HEK293 (cell line): Measurements from ENCODE around the gene HOXD11.

Experiments
- GLIS1 ChIP-seq: fragments of 450-650 bp; formaldehyde crosslinking; IDR thresholded peaks from 2 replicates; pipeline ENCODE4 v1.5.1; 2016; ENCODE audit warnings: missing biosample characterization, missing genetic modification characterization
- PRDM6 ChIP-seq: fragments of 450-650 bp; formaldehyde crosslinking; IDR thresholded peaks from 2 replicates; pipeline ENCODE4 v1.5.1; 2017; ENCODE audit warnings: missing biosample characterization, missing genetic modification characterization
- ZIC2 ChIP-seq: fragments of 450-650 bp; formaldehyde crosslinking; IDR thresholded peaks from 2 replicates; pipeline ENCODE4 v1.5.1; 2016; ENCODE audit warnings: missing biosample characterization, missing genetic modification characterization
- ZNF121 ChIP-seq: fragments of 450-650 bp; formaldehyde crosslinking; IDR thresholded peaks from 2 replicates; pipeline ENCODE4 v1.5.1; 2016; ENCODE audit warnings: missing biosample characterization, missing genetic modification characterization
- ZNF140 ChIP-seq: fragments of 450-650 bp; formaldehyde crosslinking; IDR thresholded peaks from 2 replicates; pipeline ENCODE4 v1.5.1; 2016; ENCODE audit warnings: missing biosample characterization, missing genetic modification characterization
- ZNF175 ChIP-seq: fragments of 450-650 bp; formaldehyde crosslinking; IDR thresholded peaks from 2 replicates; pipeline ENCODE4 v1.5.1; 2016; ENCODE audit warnings: missing biosample characterization, missing genetic modification characterization
- ZNF221 ChIP-seq: fragments of 450-650 bp; formaldehyde crosslinking; IDR thresholded peaks from 2 replicates; pipeline ENCODE4 v1.5.1; 2017; ENCODE audit warnings: missing biosample characterization, missing genetic modification characterization, borderline replicate concordance
- ZNF239 ChIP-seq: fragments of 450-650 bp; formaldehyde crosslinking; IDR thresholded peaks from 2 replicates; pipeline ENCODE4 v1.5.1; 2016; ENCODE audit warnings: missing biosample characterization, missing genetic modification characterization
- ZNF292 ChIP-seq: fragments of 450-650 bp; formaldehyde crosslinking; IDR thresholded peaks from 2 replicates; pipeline ENCODE4 v1.5.1; 2016; ENCODE audit warnings: low read depth, missing biosample characterization, missing genetic modification characterization, borderline replicate concordance
- ZNF513 ChIP-seq: fragments of 450-650 bp; IDR thresholded peaks from 2 replicates; pipeline ENCODE4 v1.5.1; 2018; ENCODE audit warnings: missing biosample characterization, missing genetic modification characterization
- ZNF514 ChIP-seq: fragments of 450-650 bp; formaldehyde crosslinking; IDR thresholded peaks from 2 replicates; pipeline ENCODE4 v1.5.1; 2016; ENCODE audit warnings: missing biosample characterization, missing genetic modification characterization
- ZNF518A ChIP-seq: fragments of 450-650 bp; formaldehyde crosslinking; conservative IDR thresholded peaks from 2 replicates; pipeline ENCODE4 v1.5.1; 2016; ENCODE audit warnings: low read depth, missing biosample characterization, missing genetic modification characterization
- ZNF600 ChIP-seq: fragments of 450-650 bp; formaldehyde crosslinking; IDR thresholded peaks from 2 replicates; pipeline ENCODE4 v1.5.1; 2016; ENCODE audit warnings: missing biosample characterization, missing genetic modification characterization
- ZNF670 ChIP-seq: fragments of 450-650 bp; formaldehyde crosslinking; IDR thresholded peaks from 2 replicates; pipeline ENCODE4 v1.5.1; 2016; ENCODE audit warnings: missing biosample characterization, missing genetic modification characterization, low read depth
- TF ChIP-seq, protein P1 (sequence below): fragments of 450-650 bp; formaldehyde crosslinking; IDR thresholded peaks from 2 replicates; pipeline ENCODE4 v1.5.1; 2016; ENCODE audit warnings: missing biosample characterization, missing genetic modification characterization
- TF ChIP-seq, protein P2 (sequence below): fragments of 450-650 bp; formaldehyde crosslinking; IDR thresholded peaks from 2 replicates; pipeline ENCODE4 v1.5.1; 2016; ENCODE audit warnings: missing biosample characterization, missing genetic modification characterization
- TF ChIP-seq, protein P3 (sequence below): fragments of 450-650 bp; formaldehyde crosslinking; IDR thresholded peaks from 2 replicates; pipeline ENCODE4 v1.5.1; 2016; ENCODE audit warnings: missing biosample characterization, missing genetic modification characterization
- TF ChIP-seq, protein P4 (sequence below): fragments of 450-650 bp; formaldehyde crosslinking; IDR thresholded peaks from 2 replicates; pipeline ENCODE4 v1.5.1; 2016; ENCODE audit warnings: missing biosample characterization, missing genetic modification characterization

The HOXD11 gene

GRCh38 chr2:176128982-176129796 lies 22.1 kb downstream of the HOXD11 start, which contains the start of gene HOXD8 (continued):
- TF ChIP-seq PRDM6 (tag by site-specific recombination) (no peak), ZNF600 (tag by site-specific recombination) (peak; percentile 32; the same call in 1 of the 2 replicates), ZNF292 (tag by site-specific recombination) (no peak), ZIC2 (tag by site-specific recombination) (peak; percentile 55), GLIS1 (tag by site-specific recombination) (peak; percentile 71), ZNF518A (no peak), ZNF513 (tag by site-specific recombination) (peak; percentile 13; the same call in 1 of the 2 replicates), ZNF670 (tag by site-specific recombination) (no peak), ZNF140 (tag by site-specific recombination) (no peak), ZNF239 (tag by site-specific recombination) (no peak), ZNF514 (tag by site-specific recombination) (no peak), ZNF121 (tag by site-specific recombination) (0 out of 2 replicates have a peak, but pooled peaks have one; percentile 23), ZNF221 (tag by site-specific recombination) (peak; percentile 84; the same call in 1 of the 2 replicates), ZNF175 (no peak)
- TF ChIP-seq, protein P1, sequence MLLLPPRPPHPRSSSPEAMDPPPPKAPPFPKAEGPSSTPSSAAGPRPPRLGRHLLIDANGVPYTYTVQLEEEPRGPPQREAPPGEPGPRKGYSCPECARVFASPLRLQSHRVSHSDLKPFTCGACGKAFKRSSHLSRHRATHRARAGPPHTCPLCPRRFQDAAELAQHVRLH (tag by site-specific recombination), result peak; percentile 51; the same call in 1 of the 2 replicates
- TF ChIP-seq, protein P2, sequence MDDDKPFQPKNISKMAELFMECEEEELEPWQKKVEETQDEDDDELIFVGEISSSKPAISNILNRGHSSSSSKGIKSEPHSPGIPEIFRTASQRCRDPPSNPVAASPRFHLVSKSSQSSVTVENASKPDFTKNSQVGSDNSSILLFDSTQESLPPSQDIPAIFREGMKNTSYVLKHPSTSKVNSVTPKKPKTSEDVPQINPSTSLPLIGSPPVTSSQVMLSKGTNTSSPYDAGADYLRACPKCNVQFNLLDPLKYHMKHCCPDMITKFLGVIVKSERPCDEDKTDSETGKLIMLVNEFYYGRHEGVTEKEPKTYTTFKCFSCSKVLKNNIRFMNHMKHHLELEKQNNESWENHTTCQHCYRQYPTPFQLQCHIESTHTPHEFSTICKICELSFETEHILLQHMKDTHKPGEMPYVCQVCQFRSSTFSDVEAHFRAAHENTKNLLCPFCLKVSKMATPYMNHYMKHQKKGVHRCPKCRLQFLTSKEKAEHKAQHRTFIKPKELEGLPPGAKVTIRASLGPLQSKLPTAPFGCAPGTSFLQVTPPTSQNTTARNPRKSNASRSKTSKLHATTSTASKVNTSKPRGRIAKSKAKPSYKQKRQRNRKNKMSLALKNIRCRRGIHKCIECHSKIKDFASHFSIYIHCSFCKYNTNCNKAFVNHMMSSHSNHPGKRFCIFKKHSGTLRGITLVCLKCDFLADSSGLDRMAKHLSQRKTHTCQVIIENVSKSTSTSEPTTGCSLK (tag by site-specific recombination), result no peak
- TF ChIP-seq, protein P3, sequence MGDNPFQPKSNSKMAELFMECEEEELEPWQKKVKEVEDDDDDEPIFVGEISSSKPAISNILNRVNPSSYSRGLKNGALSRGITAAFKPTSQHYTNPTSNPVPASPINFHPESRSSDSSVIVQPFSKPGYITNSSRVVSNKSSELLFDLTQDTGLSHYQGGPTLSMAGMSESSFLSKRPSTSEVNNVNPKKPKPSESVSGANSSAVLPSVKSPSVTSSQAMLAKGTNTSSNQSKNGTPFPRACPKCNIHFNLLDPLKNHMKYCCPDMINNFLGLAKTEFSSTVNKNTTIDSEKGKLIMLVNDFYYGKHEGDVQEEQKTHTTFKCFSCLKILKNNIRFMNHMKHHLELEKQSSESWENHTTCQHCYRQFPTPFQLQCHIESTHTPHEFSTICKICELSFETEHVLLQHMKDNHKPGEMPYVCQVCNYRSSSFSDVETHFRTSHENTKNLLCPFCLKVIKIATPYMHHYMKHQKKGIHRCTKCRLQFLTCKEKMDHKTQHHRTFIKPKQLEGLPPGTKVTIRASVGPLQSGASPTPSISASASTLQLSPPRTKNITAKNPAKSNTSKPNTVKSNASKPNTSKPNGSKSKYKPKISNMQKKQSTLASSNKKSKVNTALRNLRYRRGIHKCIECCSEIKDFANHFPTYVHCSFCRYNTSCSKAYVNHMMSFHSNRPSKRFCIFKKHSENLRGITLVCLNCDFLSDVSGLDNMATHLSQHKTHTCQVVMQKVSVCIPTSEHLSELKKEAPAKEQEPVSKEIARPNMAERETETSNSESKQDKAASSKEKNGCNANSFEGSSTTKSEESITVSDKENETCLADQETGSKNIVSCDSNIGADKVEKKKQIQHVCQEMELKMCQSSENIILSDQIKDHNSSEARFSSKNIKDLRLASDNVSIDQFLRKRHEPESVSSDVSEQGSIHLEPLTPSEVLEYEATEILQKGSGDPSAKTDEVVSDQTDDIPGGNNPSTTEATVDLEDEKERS, result no peak
- TF ChIP-seq, protein P4, sequence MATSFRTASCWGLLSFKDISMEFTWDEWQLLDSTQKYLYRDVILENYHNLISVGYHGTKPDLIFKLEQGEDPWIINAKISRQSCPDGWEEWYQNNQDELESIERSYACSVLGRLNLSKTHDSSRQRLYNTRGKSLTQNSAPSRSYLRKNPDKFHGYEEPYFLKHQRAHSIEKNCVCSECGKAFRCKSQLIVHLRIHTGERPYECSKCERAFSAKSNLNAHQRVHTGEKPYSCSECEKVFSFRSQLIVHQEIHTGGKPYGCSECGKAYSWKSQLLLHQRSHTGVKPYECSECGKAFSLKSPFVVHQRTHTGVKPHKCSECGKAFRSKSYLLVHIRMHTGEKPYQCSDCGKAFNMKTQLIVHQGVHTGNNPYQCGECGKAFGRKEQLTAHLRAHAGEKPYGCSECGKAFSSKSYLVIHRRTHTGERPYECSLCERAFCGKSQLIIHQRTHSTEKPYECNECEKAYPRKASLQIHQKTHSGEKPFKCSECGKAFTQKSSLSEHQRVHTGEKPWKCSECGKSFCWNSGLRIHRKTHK, result no peak
